ENCODE data around the gene PTGFRN. TPM values are rescaled to one million over a fixed set of nuclear protein-coding genes. Genes with fewer than 3 reads are reported as not detected.

The PTGFRN gene
- total RNA-seq, 1 experiment from 2014 or later, result 60.6 TPM

DNA sequence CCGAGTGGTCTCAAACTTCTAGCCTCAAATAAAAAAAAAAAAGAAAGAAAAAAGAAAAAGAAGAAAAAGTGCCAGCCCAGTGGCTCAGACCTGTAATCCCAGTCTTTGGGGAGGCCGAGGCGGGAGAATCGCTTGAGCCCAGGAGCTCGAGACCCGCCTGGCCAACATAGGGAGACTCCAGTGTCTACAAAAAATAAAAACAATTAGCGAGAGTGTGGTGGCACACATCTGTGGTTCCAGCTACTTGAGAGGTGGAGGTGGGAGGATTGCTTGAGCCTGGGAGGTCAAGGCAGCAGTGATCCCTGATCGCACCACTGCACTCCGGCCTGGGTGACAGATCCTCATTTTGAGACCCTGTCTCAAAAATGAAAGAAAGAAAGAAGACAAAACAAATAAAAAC, 1.4 kb upstream of the PTGFRN start:
- Histone ChIP-seq H3K9me2 (ENCODE audit: insufficient read depth) (no peaks in the 10 kb centered on the region), H3K4me2 (ENCODE audit: low read length) (no peak overlapping the region), H3K9ac (ENCODE audit: low read length) (no peak overlapping the region), H3K4me1 (ENCODE audit: control insufficient read depth in 1 of 2, insufficient read depth in 2 of 2, low read length in 2 of 2) (peaks cover 5 to 19% of the 10 kb centered on the region in 2 experiments; a peak in 3 of 4 replicates), H3K27ac (ENCODE audit: low read depth, low read length) (no peak overlapping the region), H2AFZ (ENCODE audit: low read depth, low read length, poor library complexity, severe bottlenecking) (no peak overlapping the region), H3K36me3 (ENCODE audit: control insufficient read depth in 1 of 2, insufficient read depth in 2 of 2, low read length in 2 of 2) (no peaks in the 10 kb centered on the region), H3K79me2 (ENCODE audit: insufficient read depth, low read length) (peaks cover 26% of the 10 kb centered on the region), H3K27me3 (ENCODE audit: insufficient read depth, low read length) (no peaks in the 10 kb centered on the region), H3K9me3 (ENCODE audit: control insufficient read depth in 1 of 2, insufficient read depth in 1 of 2, low read depth in 1 of 2, low read length in 2 of 2) (no peaks in the 10 kb centered on the region), H3K4me3 (replicated peaks in 1 of 2; ENCODE audit: low read depth in 1 of 2, low read length in 2 of 2) (no peak overlapping the region), H4K20me1 (ENCODE audit: insufficient read depth) (no peaks in the 10 kb centered on the region)
- RAD21 ChIA-PET (ENCODE audit: low non-redundant PET in 1 of 2, low total read pairs in 2 of 2, uncharacterized antibody in 2 of 2, unreplicated experiment in 2 of 2), result no interaction called here
- DNase-seq (ENCODE audit: low read depth, low spot score), result no peak
- BruUV-seq (replicated peaks), result no TSS peak
- POLR2A ChIA-PET, result no interaction called here
- no peak for ATAC-seq
- TF ChIP-seq SP1 (IDR thresholded peaks at IDR 0.05; ENCODE audit: low read depth) (no peak), MAX (IDR thresholded peaks at IDR 0.05) (no peak), YY1 (IDR thresholded peaks at IDR 0.05; ENCODE audit: extremely low read depth, insufficient replicate concordance, low read depth, low read length) (no peak), CTCF (IDR thresholded peaks at IDR 0.05 in 2 of 3, conservative IDR thresholded peaks at IDR 0.05 in 1 of 3; ENCODE audit: borderline replicate concordance in 1 of 3, insufficient read depth in 1 of 3, low read depth in 2 of 3, low read length in 2 of 3) (no peak), SRF (IDR thresholded peaks at IDR 0.05; ENCODE audit: low read depth) (no peak), ELF1 (IDR thresholded peaks at IDR 0.05; ENCODE audit: borderline replicate concordance, low read depth) (no peak), JUND (IDR thresholded peaks at IDR 0.05) (no peak), CBX3 (IDR thresholded peaks at IDR 0.05; ENCODE audit: low read depth) (no peak), TCF7L2 (IDR thresholded peaks at IDR 0.05; ENCODE audit: borderline replicate concordance, extremely low read depth, insufficient read depth, insufficient read length) (no peak), RAD21 (IDR thresholded peaks at IDR 0.05; ENCODE audit: low read depth) (no peak), ZNF274 (IDR thresholded peaks at IDR 0.05; ENCODE audit: low read depth, low read length) (no peak), ATF3 (IDR thresholded peaks at IDR 0.05) (no peak), EZH2phosphoT487 (IDR thresholded peaks at IDR 0.05; ENCODE audit: borderline replicate concordance) (no peak), POLR2A (IDR thresholded peaks at IDR 0.05; ENCODE audit: borderline replicate concordance, extremely low read depth, insufficient read depth, insufficient read length) (no peak), ZBTB33 (IDR thresholded peaks at IDR 0.05; ENCODE audit: extremely low read depth, insufficient replicate concordance, low read length) (no peak), FOSL1 (IDR thresholded peaks at IDR 0.05; ENCODE audit: low read depth) (no peak), CEBPB (IDR thresholded peaks at IDR 0.05; ENCODE audit: low read depth) (no peak), POLR2AphosphoS5 (IDR thresholded peaks at IDR 0.05; ENCODE audit: low read depth, low read length) (no peak)
- TF ChIP-seq, protein P1, sequence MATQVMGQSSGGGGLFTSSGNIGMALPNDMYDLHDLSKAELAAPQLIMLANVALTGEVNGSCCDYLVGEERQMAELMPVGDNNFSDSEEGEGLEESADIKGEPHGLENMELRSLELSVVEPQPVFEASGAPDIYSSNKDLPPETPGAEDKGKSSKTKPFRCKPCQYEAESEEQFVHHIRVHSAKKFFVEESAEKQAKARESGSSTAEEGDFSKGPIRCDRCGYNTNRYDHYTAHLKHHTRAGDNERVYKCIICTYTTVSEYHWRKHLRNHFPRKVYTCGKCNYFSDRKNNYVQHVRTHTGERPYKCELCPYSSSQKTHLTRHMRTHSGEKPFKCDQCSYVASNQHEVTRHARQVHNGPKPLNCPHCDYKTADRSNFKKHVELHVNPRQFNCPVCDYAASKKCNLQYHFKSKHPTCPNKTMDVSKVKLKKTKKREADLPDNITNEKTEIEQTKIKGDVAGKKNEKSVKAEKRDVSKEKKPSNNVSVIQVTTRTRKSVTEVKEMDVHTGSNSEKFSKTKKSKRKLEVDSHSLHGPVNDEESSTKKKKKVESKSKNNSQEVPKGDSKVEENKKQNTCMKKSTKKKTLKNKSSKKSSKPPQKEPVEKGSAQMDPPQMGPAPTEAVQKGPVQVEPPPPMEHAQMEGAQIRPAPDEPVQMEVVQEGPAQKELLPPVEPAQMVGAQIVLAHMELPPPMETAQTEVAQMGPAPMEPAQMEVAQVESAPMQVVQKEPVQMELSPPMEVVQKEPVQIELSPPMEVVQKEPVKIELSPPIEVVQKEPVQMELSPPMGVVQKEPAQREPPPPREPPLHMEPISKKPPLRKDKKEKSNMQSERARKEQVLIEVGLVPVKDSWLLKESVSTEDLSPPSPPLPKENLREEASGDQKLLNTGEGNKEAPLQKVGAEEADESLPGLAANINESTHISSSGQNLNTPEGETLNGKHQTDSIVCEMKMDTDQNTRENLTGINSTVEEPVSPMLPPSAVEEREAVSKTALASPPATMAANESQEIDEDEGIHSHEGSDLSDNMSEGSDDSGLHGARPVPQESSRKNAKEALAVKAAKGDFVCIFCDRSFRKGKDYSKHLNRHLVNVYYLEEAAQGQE (IDR thresholded peaks at IDR 0.05; ENCODE audit: low read depth), result no peak
- CTCF ChIA-PET, result no interaction called here
- intact Hi-C loops (cut with micrococcal nuclease), result no loop called here

Data from HCT116 (cell line).